ENCODE data around the gene HPS5.
A peak's percentile ranks its signal among the peaks of the same experiment; 100 is the strongest.
"Not testable (repeated sequence)": the region's sequence is repeated elsewhere in the genome, so short reads cannot be mapped to it uniquely, and the experiment has no call there.

Gene HPS5

GRCh38 chr11:18321969-18322711 lies at the start of gene HPS5, which contains the start of gene GTF2H1:
Gene HPS5 (minus strand): TSS chr11:18322140. CDS start chr11:18317858, 4,282 bp downstream.
Gene GTF2H1 (plus strand): TSS chr11:18322567. CDS start chr11:18333075, 10,508 bp downstream.
- DNase-seq: peak; percentile 96

DNA sequence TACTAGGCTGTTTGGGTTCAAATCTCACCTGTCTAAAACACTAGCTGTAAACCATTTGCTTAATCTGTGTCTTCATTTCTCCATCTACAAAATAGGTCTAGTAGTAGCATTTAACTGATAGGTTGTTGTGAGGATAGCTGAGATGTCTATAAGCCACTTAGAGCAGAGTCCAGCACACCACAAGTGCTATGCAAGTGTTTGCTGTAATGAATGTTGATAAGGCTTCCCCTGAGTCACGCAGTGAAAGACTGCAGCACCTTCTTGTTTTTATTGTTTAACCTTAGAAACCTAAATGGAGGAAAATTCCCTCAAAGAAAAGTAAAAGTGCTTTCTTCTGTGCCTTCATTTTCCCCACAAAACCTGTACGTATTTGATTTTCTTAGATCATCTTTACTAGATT lies 49.3 kb upstream of the HPS5 start:
- DNase-seq: no peak

DNA sequence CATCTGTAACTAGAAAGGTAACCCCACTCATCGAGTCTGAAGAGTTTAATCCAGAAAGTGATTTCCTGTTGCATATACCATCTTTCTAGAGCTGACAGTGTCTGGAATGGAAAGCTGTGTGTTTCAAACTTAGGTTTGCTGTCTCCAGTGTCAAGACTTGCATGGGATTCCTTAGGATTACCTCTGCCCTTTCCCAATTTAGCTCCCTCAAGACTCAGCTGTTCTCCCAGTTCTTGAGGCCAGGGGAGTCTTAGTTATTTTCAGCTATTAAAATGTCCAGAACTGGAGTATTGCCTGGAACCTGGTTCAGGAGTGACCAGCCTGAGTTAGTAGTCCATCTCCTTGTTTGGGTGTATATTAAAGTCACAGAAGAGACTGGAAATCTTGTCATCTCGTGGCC lies 47.5 kb upstream of the HPS5 start:
- no peak for DNase-seq

DNA sequence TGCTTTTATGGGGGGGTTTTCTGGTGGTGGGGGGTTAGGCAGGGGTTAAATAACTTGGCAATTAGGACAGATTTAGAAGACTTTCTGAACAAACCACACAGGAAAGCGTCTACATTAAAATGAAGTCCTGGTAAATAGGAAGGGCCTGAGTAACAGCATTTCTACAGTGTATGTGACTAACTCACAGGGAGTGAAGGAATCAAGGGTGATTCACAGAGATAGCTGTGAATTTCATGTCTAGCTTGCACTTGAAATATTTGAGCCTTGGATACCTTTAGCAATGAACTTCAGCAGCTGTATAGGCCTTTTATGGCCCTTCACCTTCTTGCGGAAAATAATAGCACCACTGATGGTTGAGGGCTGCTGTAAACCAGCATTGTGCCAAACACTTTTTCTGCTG lies 46.3 kb upstream of the HPS5 start:
- no peak for DNase-seq

DNA sequence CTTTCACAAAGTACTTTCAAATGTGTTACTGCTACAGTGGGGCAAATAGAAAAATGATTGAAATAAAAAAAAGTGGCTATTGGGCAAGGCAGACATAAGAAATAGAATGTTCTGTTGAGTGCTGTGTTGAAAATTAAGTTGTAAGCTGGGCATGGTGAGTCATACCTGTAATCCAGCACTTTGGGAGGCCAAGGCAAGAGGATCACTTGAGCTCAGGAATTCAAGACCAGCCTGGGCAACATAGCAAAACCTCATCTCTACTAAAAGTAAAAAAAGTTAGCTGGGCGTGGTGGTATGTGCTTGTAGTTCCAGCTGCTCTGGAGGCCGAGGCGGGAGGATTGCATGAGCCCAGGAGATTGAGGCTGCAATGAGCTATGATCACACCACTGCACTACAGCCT lies 45.5 kb upstream of the HPS5 start:
- no peak for DNase-seq

DNA sequence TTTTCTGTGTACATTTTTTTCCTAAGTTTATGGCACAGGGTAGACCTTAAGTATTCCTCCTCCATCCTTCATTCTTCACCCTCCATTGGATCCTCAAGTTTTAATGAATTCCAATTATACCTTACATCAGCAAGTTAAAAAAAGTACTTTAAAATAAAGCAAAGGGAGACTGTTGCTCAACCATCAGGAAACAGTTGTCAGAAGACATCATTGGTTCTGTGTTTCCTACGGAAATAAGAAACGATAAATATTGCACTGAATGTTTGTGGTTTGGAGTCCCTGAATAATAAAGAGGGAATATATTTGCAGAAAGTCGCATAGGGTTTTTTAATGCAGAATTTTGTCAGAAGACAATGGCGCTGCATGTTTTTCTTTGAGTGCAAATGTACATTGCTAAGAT lies 44.3 kb upstream of the HPS5 start:
- no peak for DNase-seq

GRCh38 chr11:18365741-18366140 lies 43.8 kb upstream of the HPS5 start:
- DNase-seq: no peak

DNA sequence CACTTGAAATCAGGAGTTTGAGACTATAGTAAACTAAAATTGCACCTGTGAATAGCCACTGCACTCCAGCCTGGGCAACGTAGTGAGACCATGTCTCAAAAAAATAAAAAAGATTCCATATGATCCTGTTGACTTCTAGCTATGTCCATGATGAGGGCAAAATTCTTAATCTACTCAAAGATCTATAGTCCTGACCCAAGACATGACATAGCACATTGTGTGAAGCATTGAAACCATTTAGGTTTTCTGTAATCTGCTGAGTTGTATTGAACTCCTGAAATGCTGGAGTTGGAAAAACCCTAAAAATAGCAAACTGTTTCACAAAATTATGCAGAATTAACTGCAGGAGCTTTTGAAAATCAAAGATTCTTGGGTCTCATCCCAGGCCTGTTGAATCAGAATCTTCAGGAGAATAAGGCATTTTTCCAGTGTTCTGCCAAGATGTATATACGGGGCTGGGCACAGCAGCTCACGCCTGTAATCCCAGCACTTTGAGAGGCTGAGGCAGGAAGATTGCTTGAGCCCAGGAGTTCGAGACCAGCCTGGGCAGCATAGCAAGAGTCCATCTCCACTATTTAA lies 42.6 kb upstream of the HPS5 start:
- no peak for DNase-seq

GRCh38 chr11:18361154-18361553 lies 39.2 kb upstream of the HPS5 start:
- no peak for DNase-seq

- no peak for DNase-seq
Measured at GRCh38 chr11:18358646-18359045, 36.7 kb upstream of the HPS5 start.

DNA sequence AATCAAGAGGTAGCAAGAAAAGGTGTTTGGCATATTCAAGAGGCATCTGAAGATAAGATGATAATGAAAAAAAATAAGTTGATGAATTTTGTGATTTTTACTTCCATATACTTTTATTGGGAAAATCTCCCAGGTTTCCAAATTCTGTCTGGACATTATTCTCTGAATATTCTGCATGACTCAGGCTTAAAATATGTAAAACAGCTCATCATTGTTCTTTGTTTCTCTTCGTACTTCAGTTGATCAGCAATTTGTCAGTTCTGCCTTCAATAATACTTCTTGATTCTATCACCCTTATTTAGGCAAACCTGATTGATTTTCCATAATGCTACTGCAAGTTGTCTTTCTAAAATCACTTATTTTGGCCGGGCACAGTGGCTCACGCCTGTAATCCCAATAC lies 30.6 kb upstream of the HPS5 start:
- no peak for DNase-seq

GRCh38 chr11:18347471-18348125 lies 25.7 kb upstream of the HPS5 start:
- no peak for DNase-seq

GRCh38 chr11:18332891-18333290 lies 11.0 kb upstream of the HPS5 start:
- DNase-seq: no peak

- DNase-seq: no peak
Measured at GRCh38 chr11:18332302-18332701, 10.4 kb upstream of the HPS5 start.

- DNase-seq: no peak
Measured at GRCh38 chr11:18330921-18331320, 9.0 kb upstream of the HPS5 start.

DNA sequence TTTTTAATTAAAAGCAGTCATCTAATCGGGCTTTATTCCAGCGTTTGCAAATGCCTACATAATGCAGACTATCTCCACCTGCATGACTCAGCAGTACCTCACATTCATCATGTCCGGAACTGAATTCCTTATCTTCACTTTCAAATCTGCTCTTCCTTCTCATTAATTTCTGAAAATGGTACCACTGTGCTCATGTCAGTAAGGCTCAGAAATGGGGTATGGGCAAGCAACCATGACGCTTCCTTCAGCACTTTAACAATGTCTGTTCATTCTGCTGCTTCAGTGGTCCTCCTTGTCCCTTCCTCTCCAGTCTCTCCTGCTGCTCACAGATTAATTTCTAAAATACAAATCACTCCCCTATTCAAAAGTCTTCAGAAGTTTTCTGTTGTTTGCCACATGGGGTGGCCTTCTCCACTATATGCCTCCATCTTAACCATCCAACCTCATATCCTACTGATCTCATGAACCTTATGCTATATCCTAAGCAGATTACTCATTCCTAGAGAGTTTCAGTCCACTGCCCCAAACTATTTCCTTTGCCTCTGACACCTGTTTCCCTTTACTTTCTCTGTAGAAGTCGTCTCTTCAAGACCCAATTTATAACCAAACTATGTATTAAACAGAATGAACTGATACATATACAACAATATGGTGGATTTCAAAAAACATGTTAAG lies 7.4 kb upstream of the HPS5 start:
- no peak for DNase-seq

DNA sequence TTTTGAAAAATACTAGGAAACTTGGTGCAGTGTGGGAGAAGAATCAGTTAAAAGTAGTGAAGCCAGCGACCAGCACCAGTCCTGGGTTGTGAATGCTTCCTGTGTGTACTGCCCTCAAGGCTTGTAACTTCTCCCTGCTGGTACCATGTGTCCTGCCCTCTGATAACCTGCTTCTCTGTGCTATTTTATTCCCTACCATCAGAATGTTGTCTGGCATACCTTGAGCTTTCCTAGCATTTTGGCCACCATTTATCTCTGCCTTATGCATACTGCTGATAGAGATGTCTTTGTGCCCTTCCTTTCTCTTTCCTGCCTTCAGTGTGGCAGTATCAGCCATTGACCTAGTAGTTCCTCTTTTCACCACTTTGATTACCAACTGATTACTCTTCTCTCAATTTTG lies 2.4 kb upstream of the HPS5 start:
- no peak for DNase-seq

DNA sequence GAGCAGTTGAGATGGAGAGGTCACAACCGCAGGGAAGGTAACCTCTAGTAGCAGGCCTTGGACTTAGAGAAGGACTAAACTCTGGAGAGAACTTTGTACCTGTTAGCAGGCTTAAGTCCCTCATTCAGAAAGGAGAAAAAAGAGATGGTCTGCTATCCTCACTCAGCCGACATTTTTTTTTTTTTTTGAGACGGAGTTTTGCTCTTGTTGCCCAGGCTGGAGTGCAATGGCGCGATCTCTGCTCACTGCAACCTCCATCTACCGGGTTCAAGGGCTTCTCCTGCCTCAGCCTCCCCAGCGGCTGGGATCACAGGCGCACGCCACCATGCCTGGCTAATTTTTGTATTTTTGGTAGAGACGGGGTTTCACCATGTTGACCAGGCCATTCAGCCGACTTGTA lies 1.9 kb upstream of the HPS5 start:
- DNase-seq: not testable (repeated sequence)

DNA sequence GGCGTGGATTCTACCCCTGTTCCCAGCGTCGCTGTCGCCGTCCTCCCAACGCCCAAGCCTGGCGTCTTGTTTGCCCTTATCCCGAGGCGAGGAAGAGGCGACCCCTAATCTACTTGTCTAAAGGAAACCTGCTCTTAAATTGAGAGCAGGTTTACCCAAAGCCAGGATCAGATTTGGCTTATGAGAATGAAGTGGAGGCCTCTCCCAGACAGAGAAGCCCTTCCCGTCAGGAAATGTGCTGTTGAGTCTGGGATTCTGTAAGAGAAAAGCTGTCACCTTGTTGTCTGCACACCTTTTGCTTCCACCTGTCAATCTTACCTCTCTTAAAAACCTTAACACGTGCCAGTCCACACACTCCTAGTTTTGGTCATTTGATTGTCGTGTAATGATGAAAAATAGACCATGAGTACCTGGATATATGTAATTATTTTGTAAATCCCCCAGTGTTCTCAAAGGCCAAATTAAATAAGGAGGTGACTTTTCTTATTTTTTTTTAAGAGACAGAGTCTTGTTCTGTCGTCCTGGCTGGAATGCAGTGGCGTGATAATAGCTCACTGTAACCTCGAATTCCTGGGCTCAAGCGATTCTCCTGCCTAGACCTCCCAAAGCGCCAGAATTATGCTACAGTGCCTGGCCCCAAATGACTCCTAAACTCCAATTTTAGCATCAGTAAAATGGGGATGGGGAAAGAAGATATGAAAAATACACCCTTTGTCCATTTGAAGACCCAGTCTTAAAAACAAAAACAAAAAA lies 1.1 kb upstream of the HPS5 start:
- DNase-seq: no peak

- no peak for DNase-seq
Measured at GRCh38 chr11:18321578-18321968, 367 bp downstream of the HPS5 start.

DNA sequence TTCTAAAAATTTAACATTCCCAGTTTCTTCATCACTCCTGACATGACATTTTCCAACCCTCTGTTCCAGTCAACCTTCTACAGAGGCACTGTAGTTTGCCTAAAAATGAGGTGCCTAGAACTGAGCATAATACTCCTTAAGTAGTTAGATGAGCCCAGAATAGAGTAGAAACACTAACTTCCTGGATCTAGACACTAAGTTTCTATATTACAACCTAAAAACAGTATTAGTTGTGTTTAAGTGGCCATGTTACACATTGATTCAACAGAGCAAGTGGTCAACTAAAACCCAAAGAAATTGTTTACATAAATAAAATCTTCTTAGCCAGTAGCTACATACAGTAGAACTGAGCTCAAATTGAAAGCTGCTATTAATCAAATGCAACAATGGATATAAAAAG lies 1.3 kb downstream of the HPS5 start:
- no peak for DNase-seq

DNA sequence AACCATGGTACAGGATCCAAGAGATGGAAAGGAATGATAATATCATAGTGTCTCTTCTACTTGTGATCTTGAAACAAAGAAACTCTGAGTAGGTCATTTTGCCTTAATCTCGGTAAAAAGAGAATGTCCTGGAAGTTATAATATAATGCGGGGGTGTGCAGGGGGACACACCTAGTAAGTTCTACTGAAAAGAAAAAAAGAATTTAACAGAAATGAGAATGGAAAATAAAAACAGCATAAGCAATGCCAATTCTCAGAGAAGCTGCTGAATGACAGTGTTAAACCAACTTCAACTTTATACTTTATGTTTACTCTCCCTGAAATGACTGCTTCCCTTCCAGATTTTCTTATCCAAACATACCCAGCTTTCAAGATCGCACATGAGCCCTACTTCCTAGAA lies 2.0 kb downstream of the HPS5 start:
- no peak for DNase-seq

DNA sequence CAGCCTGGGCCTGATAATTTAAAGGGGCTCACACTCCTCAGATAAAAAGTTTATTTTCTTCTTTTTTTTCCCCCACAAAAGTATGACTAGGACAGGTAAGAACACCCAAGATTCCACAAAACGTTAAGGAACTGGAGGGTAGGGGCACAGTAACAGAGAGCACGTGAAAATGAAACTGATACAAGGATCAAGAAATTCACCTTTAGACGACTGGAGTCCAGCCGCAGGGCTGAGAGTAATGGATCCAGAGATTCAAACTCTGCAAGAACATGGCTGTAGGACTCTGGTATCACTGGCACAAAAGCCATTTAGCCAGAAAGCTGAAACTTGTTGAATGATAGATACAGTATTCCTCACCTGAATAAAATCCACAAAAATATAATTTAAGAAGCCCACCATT lies 4.4 kb downstream of the HPS5 start:
- no peak for DNase-seq

Measured in DMS153 (cell line).